ENCODE results near the gene DAPK1.
A peak's percentile ranks its signal among the peaks of the same experiment; 100 is the strongest.

DAPK1 gene

DNA sequence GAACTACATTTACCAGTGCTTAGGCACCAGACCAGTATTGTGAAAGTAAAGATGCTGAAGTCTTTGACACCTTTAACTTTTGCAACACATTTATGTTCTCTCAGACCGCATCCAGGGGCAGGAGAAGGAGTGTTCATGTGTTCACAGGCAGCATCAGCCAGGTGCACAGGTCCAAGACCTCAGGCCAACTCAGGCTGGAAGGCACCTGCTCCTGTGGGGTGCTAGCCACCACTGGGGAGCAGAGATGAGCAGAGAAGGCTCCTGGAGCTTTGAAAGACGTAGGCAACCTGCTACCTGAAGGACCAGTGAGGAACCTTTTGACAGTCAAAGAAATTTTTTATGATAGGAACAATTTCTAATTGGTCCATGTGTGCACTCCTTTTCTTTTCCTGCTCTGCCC is 35.6 kb downstream of the DAPK1 start:
- Histone ChIP-seq H3K4me2 (ENCODE audit: low read length) (no peak overlapping the region), H3K9me2 (ENCODE audit: low read depth, low read length) (no peaks in the 10 kb centered on the region), H3K9ac (ENCODE audit: low read length) (no peak overlapping the region), H3K4me3 (ENCODE audit: low read depth, low read length, poor library complexity, severe bottlenecking) (no peak overlapping the region), H2AFZ (ENCODE audit: low read length) (no peak overlapping the region), H3K36me3 (ENCODE audit: insufficient read depth, low read length) (no peaks in the 10 kb centered on the region), H3K27ac (ENCODE audit: low read depth, low read length, poor library complexity, severe bottlenecking) (no peak overlapping the region), H3F3A (ENCODE audit: insufficient read depth, low read length) (no peaks in the 10 kb centered on the region), H3K27me3 (ENCODE audit: insufficient read depth, low read length) (0 out of 2 replicates have a peak, but pooled peaks cover 6% of the 10 kb centered on the region), H3K79me2 (ENCODE audit: insufficient read depth, low read length) (no peaks in the 10 kb centered on the region), H3K9me3 (ENCODE audit: low read length) (no peaks in the 10 kb centered on the region), H4K20me1 (ENCODE audit: insufficient read depth, low read length) (no peaks in the 10 kb centered on the region), H3K4me1 (ENCODE audit: insufficient read depth, low read length, severe bottlenecking) (peaks cover 18% of the 10 kb centered on the region)
- TF ChIP-seq, protein P1, sequence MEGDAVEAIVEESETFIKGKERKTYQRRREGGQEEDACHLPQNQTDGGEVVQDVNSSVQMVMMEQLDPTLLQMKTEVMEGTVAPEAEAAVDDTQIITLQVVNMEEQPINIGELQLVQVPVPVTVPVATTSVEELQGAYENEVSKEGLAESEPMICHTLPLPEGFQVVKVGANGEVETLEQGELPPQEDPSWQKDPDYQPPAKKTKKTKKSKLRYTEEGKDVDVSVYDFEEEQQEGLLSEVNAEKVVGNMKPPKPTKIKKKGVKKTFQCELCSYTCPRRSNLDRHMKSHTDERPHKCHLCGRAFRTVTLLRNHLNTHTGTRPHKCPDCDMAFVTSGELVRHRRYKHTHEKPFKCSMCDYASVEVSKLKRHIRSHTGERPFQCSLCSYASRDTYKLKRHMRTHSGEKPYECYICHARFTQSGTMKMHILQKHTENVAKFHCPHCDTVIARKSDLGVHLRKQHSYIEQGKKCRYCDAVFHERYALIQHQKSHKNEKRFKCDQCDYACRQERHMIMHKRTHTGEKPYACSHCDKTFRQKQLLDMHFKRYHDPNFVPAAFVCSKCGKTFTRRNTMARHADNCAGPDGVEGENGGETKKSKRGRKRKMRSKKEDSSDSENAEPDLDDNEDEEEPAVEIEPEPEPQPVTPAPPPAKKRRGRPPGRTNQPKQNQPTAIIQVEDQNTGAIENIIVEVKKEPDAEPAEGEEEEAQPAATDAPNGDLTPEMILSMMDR (IDR thresholded peaks at IDR 0.05; ENCODE audit: low read length), result no peak
- no peak for TF ChIP-seq EZH2 (IDR thresholded peaks at IDR 0.05; ENCODE audit: borderline replicate concordance, low read length)

DNA sequence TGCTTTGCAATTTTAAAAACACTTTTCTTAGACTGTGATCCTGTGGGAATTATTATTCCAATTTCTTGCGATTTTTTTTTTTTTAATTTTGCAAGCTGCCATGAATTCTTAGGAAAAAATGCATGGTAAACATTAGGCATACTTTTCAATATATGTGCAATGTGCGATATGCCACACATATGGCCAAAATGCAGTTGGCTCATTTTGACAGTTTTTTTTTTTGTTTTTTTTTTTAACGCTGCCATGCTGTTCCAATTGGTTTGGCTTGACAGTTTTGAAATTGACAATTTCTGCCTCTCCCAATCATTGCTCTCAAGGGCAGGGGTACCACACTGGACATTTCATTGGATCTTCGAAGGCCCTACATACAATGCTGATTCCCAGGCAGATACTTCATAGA is 36.4 kb downstream of the DAPK1 start:
- Histone ChIP-seq H3K4me3 (ENCODE audit: low read depth, low read length, poor library complexity, severe bottlenecking) (no peak overlapping the region), H3K79me2 (ENCODE audit: insufficient read depth, low read length) (no peaks in the 10 kb centered on the region), H3K36me3 (ENCODE audit: insufficient read depth, low read length) (no peaks in the 10 kb centered on the region), H4K20me1 (ENCODE audit: insufficient read depth, low read length) (no peaks in the 10 kb centered on the region), H3K4me2 (ENCODE audit: low read length) (no peak overlapping the region), H3K9me3 (ENCODE audit: low read length) (no peaks in the 10 kb centered on the region), H3K9ac (ENCODE audit: low read length) (no peak overlapping the region), H3K27me3 (ENCODE audit: insufficient read depth, low read length) (0 out of 2 replicates have a peak, but pooled peaks cover 6% of the 10 kb centered on the region), H3K27ac (ENCODE audit: low read depth, low read length, poor library complexity, severe bottlenecking) (no peak overlapping the region), H3F3A (ENCODE audit: insufficient read depth, low read length) (no peaks in the 10 kb centered on the region), H3K4me1 (ENCODE audit: insufficient read depth, low read length, severe bottlenecking) (peaks cover 18% of the 10 kb centered on the region), H2AFZ (ENCODE audit: low read length) (no peak overlapping the region), H3K9me2 (ENCODE audit: low read depth, low read length) (no peaks in the 10 kb centered on the region)
- TF ChIP-seq, protein P1 (IDR thresholded peaks at IDR 0.05; ENCODE audit: low read length), result no peak
- TF ChIP-seq EZH2 (IDR thresholded peaks at IDR 0.05; ENCODE audit: borderline replicate concordance, low read length), result no peak

DNA sequence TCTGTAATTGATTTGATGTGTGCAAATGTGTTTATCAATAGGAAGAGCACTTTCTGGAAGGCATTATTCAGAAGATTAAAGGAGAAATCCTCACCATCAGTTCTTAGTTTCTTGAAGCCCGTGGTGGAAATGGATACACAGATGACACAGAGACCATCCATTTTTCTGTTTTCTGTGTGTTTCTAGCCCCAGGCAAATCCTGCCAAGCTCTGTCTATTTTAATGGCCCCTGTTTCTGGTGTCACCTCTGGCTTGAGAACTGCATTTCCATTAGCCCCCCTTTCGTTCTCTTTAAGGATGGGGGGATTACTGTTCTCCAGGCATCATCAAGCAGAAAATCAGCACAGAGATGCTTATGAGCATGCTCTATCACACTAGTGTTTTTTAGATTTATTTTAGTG is 37.3 kb downstream of the DAPK1 start:
- H2AFZ ChIP-seq (ENCODE audit: low read length), result no peak overlapping the region
- TF ChIP-seq, protein P1 (IDR thresholded peaks at IDR 0.05; ENCODE audit: low read length), result no peak
- no peak for TF ChIP-seq EZH2 (IDR thresholded peaks at IDR 0.05; ENCODE audit: borderline replicate concordance, low read length)
- H3K4me1 ChIP-seq (ENCODE audit: insufficient read depth, low read length, severe bottlenecking), result peaks cover 18% of the 10 kb centered on the region
- H3K9me3 ChIP-seq (ENCODE audit: low read length), result no peaks in the 10 kb centered on the region
- no peak overlapping the region for H3K9ac ChIP-seq (ENCODE audit: low read length)
- H3K9me2 ChIP-seq (ENCODE audit: low read depth, low read length), result no peaks in the 10 kb centered on the region
- no peak overlapping the region for H3K4me3 ChIP-seq (ENCODE audit: low read depth, low read length, poor library complexity, severe bottlenecking)
- no peak overlapping the region for H3K4me2 ChIP-seq (ENCODE audit: low read length)
- H4K20me1 ChIP-seq (ENCODE audit: insufficient read depth, low read length), result no peaks in the 10 kb centered on the region
- H3K79me2 ChIP-seq (ENCODE audit: insufficient read depth, low read length), result no peaks in the 10 kb centered on the region
- H3K27ac ChIP-seq (ENCODE audit: low read depth, low read length, poor library complexity, severe bottlenecking), result peak overlapping the region; percentile 90
- H3F3A ChIP-seq (ENCODE audit: insufficient read depth, low read length), result no peaks in the 10 kb centered on the region
- no peaks in the 10 kb centered on the region for H3K36me3 ChIP-seq (ENCODE audit: insufficient read depth, low read length)
- H3K27me3 ChIP-seq (ENCODE audit: insufficient read depth, low read length), result 0 out of 2 replicates have a peak, but pooled peaks cover 6% of the 10 kb centered on the region

Data from OCI-LY1 (cell line).